ENCODE results near the gene MYRIP.

Gene MYRIP

DNA sequence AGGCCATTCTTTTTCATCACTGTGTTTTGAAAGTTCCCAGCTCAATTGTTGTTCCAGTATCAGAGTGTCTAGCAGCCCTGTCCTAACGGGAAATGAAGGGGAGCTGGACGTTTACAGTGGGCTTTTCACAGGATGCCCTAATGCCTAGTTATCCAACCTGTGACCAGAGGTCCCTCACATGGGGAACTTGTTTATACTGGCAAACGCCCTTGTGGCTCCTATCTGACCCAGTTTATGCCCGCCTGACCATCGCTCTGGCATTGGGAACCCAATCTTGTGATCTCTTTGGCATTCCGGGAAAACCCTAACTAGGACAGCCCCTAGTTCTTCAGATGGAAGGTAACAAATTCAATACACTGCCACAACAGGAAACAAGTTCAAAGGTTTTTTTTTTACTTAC lies 14.5 kb upstream of the MYRIP start:
- TF ChIP-seq FOXP2 (optimal IDR thresholded peaks at IDR 0.05; ENCODE audit: borderline replicate concordance, extremely low read depth, extremely low read length, insufficient read depth) = no peak
- TF ChIP-seq TAF1 (IDR thresholded peaks at IDR 0.05; ENCODE audit: borderline replicate concordance, insufficient read depth, low read length) = no peak
- no peak for TF ChIP-seq SIN3A (IDR thresholded peaks at IDR 0.05; ENCODE audit: borderline replicate concordance, insufficient read depth, low read length)
- TF ChIP-seq, protein P1, sequence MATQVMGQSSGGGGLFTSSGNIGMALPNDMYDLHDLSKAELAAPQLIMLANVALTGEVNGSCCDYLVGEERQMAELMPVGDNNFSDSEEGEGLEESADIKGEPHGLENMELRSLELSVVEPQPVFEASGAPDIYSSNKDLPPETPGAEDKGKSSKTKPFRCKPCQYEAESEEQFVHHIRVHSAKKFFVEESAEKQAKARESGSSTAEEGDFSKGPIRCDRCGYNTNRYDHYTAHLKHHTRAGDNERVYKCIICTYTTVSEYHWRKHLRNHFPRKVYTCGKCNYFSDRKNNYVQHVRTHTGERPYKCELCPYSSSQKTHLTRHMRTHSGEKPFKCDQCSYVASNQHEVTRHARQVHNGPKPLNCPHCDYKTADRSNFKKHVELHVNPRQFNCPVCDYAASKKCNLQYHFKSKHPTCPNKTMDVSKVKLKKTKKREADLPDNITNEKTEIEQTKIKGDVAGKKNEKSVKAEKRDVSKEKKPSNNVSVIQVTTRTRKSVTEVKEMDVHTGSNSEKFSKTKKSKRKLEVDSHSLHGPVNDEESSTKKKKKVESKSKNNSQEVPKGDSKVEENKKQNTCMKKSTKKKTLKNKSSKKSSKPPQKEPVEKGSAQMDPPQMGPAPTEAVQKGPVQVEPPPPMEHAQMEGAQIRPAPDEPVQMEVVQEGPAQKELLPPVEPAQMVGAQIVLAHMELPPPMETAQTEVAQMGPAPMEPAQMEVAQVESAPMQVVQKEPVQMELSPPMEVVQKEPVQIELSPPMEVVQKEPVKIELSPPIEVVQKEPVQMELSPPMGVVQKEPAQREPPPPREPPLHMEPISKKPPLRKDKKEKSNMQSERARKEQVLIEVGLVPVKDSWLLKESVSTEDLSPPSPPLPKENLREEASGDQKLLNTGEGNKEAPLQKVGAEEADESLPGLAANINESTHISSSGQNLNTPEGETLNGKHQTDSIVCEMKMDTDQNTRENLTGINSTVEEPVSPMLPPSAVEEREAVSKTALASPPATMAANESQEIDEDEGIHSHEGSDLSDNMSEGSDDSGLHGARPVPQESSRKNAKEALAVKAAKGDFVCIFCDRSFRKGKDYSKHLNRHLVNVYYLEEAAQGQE (IDR thresholded peaks at IDR 0.05; ENCODE audit: insufficient read depth in 1 of 2, low read depth in 2 of 2, low read length in 2 of 2) = no peak
- no peak for TF ChIP-seq POLR2AphosphoS5 (IDR thresholded peaks at IDR 0.05; ENCODE audit: low read depth, low read length)

DNA sequence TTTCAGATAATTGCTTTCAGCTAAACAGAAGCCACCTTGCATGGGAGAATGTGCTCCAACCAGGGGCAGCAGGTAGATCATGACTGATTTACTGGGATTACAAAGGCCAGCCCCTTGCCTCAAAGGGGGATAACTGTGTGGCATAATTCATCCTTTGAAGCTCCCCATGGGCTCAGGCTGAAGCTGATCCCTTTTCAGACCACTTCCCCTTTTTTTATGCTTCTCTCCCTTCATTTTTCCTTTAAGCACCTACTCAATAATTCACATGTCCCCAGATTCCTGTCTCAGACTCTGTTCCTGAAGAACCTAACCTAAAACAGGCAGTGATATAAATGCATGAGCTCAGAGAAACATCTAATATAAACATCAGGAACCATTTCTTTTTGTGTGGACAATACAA lies 8.2 kb upstream of the MYRIP start:
- TF ChIP-seq SIN3A (IDR thresholded peaks at IDR 0.05; ENCODE audit: borderline replicate concordance, insufficient read depth, low read length) = no peak
- TF ChIP-seq, protein P1 (IDR thresholded peaks at IDR 0.05; ENCODE audit: insufficient read depth in 1 of 2, low read depth in 2 of 2, low read length in 2 of 2) = no peak
- no peak for TF ChIP-seq FOXP2 (optimal IDR thresholded peaks at IDR 0.05; ENCODE audit: borderline replicate concordance, extremely low read depth, extremely low read length, insufficient read depth)
- no peak for TF ChIP-seq TAF1 (IDR thresholded peaks at IDR 0.05; ENCODE audit: borderline replicate concordance, insufficient read depth, low read length)
- TF ChIP-seq POLR2AphosphoS5 (IDR thresholded peaks at IDR 0.05; ENCODE audit: low read depth, low read length) = no peak

DNA sequence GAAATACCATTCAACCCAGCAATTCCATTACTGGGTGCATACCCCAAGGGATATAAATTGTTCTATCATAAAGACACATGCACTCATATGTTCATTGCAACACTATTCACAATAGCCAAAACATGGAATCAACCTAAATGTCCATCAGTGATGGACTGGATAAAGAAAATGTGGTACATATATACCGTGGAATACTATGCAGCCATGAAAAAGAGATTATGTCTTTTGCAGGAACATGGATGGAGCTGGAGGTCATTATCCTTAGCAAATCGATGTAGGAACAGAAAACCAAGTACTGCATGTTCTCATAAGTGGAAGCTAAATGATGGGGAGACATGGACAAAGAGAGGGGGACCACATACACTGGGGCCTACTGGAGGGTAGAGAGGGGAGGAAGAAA lies 5.5 kb upstream of the MYRIP start:
- TF ChIP-seq POLR2AphosphoS5 (IDR thresholded peaks at IDR 0.05; ENCODE audit: low read depth, low read length) (no peak), FOXP2 (optimal IDR thresholded peaks at IDR 0.05; ENCODE audit: borderline replicate concordance, extremely low read depth, extremely low read length, insufficient read depth) (no peak), TAF1 (IDR thresholded peaks at IDR 0.05; ENCODE audit: borderline replicate concordance, insufficient read depth, low read length) (no peak), SIN3A (IDR thresholded peaks at IDR 0.05; ENCODE audit: borderline replicate concordance, insufficient read depth, low read length) (no peak)
- TF ChIP-seq, protein P1 (IDR thresholded peaks at IDR 0.05; ENCODE audit: insufficient read depth in 1 of 2, low read depth in 2 of 2, low read length in 2 of 2) = no peak

DNA sequence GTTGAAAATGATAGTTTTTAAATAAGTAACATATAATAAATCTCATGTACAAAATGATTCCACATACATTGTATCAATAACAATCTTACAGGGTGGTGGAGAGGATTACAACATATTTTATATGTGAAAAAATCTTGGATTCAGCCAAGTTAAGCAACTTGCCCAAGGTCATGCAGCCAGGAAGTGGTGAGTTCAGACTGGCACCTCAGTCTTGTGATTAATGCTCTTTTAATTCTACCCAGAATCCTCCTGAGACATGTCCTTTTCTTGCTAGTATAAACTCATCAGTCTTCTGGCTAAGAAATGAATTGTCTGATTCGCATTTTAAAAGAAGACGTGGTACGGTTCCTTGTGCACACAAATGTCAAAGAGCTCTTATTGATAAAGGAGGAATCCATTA lies 4.5 kb upstream of the MYRIP start:
- TF ChIP-seq, protein P1 (IDR thresholded peaks at IDR 0.05; ENCODE audit: insufficient read depth in 1 of 2, low read depth in 2 of 2, low read length in 2 of 2) = no peak
- no peak for TF ChIP-seq SIN3A (IDR thresholded peaks at IDR 0.05; ENCODE audit: borderline replicate concordance, insufficient read depth, low read length)
- TF ChIP-seq FOXP2 (optimal IDR thresholded peaks at IDR 0.05; ENCODE audit: borderline replicate concordance, extremely low read depth, extremely low read length, insufficient read depth) = no peak
- no peak for TF ChIP-seq TAF1 (IDR thresholded peaks at IDR 0.05; ENCODE audit: borderline replicate concordance, insufficient read depth, low read length)
- TF ChIP-seq POLR2AphosphoS5 (IDR thresholded peaks at IDR 0.05; ENCODE audit: low read depth, low read length) = no peak

DNA sequence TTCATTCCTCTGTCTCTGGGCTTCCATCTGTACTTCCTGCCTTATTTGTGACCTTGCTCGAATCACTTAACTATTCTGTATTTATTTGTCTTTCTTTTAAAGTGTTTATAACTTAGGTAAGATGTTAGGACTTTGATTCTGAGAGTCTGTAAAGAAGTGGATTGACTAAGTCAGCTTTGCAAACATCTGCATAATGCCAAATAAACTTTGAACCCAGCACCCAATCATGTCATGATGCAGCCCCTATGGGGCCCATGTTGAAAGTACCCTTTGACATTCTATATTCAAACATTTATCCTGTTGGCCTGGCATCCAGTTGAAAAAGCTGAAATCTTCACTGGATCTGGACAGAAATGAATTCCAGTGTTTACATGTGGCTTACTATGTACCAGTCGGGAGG lies 3.8 kb upstream of the MYRIP start:
- no peak for TF ChIP-seq POLR2AphosphoS5 (IDR thresholded peaks at IDR 0.05; ENCODE audit: low read depth, low read length)
- no peak for TF ChIP-seq TAF1 (IDR thresholded peaks at IDR 0.05; ENCODE audit: borderline replicate concordance, insufficient read depth, low read length)
- TF ChIP-seq, protein P1 (IDR thresholded peaks at IDR 0.05; ENCODE audit: insufficient read depth in 1 of 2, low read depth in 2 of 2, low read length in 2 of 2) = no peak
- TF ChIP-seq FOXP2 (optimal IDR thresholded peaks at IDR 0.05; ENCODE audit: borderline replicate concordance, extremely low read depth, extremely low read length, insufficient read depth) = no peak
- TF ChIP-seq SIN3A (IDR thresholded peaks at IDR 0.05; ENCODE audit: borderline replicate concordance, insufficient read depth, low read length) = no peak

All from PFSK-1 (cell line).